B cell (primary cell): ENCODE data around the gene CYP27C1. TPM values are rescaled to one million over a fixed set of nuclear protein-coding genes. Genes with fewer than 3 reads are reported as not detected.
"Not testable (repeated sequence)": the region's sequence is repeated elsewhere in the genome, so short reads cannot be mapped to it uniquely, and the experiment has no call there.

Experiments used
- ATAC-seq: fragments of 200-7000 bp; cut with Tn5 transposase; one replicate; pipeline ENCODE4 v1.10.0; 2021; ENCODE audit warnings: low read depth, mild to moderate bottlenecking, moderate number of reproducible peaks, moderate library complexity
- CTCF ChIA-PET: fragments of 350-600 bp; sonication (Branson Sonifier 250); formaldehyde crosslinking; loops from one replicate; lab custom pipeline; 2021; ENCODE audit warnings: antibody characterized with exemption, inconsistent platforms; lab: Charles Lee
- POLR2A ChIA-PET: fragments of 350-600 bp; sonication (Branson Sonifier 250); formaldehyde crosslinking; loops from one replicate; lab custom pipeline; 2021; ENCODE audit warnings: antibody characterized with exemption; lab: Charles Lee
- DNase-seq: peaks from one replicate; pipeline ENCODE4 v3.0.0; 2013
- H2AFZ ChIP-seq: 2 replicates; pipeline ENCODE4 v1.6.1; 2012; ENCODE audit warnings: mild to moderate bottlenecking, low read depth, low read length; ENCODE audit not compliant: insufficient read depth, poor library complexity, severe bottlenecking
- H3K27ac ChIP-seq, 2 donors: 1 replicate in 1 of 2; 2 replicates in 1 of 2; pipeline ENCODE4 v1.5.1; 2012 to 2013; ENCODE audit warnings: low read length in 2 of 2, mild to moderate bottlenecking in 2 of 2, moderate library complexity in 1 of 2
- H3K27me3 ChIP-seq, 4 experiments: fragments of 200-600 bp in 1 of 4; sonication (generic) in 1 of 4; replicated peaks in 1 of 4; 1 replicate in 2 of 4; 2 replicates in 2 of 4; pipeline versions ENCODE4 v1.6.1 to v1.7.0; 2013 to 2016; ENCODE audit warnings: low read length in 3 of 4, mild to moderate bottlenecking in 2 of 4, mixed read lengths in 1 of 4, moderate library complexity in 1 of 4; ENCODE audit not compliant: insufficient read depth in 4 of 4, control insufficient read depth in 3 of 4; ENCODE audit errors: control extremely low read depth in 1 of 4
- H3K36me3 ChIP-seq, 2 experiments: replicated peaks in 1 of 2; 1 replicate in 1 of 2; 2 replicates in 1 of 2; pipeline versions ENCODE4 v1.6.1 to v1.7.1; 2013; ENCODE audit warnings: low read length in 1 of 2; ENCODE audit not compliant: insufficient read depth in 2 of 2, control insufficient read depth in 1 of 2; ENCODE audit errors: control extremely low read depth in 1 of 2, extremely low read depth in 1 of 2
- H3K4me1 ChIP-seq, 2 donors: fragments of 200-600 bp in 1 of 2; sonication (generic) in 1 of 2; 1 replicate in 1 of 2; 2 replicates in 1 of 2; pipeline versions ENCODE4 v1.5.1 to v1.6.1; 2013 to 2017; ENCODE audit warnings: low read length in 2 of 2; ENCODE audit not compliant: control insufficient read depth in 2 of 2, insufficient read depth in 2 of 2
- H3K4me2 ChIP-seq: replicated peaks from 2 replicates; pipeline ENCODE3; 2012; ENCODE audit warnings: mild to moderate bottlenecking, low read depth, low read length; ENCODE audit not compliant: poor library complexity, severe bottlenecking
- H3K4me3 ChIP-seq, 5 experiments: fragments of 200-600 bp in 1 of 5; sonication (generic) in 1 of 5; 1 replicate in 3 of 5; 2 replicates in 2 of 5; pipeline versions ENCODE4 v1.5.1 to v1.7.0; 2011 to 2016; ENCODE audit warnings: low read length in 4 of 5, mild to moderate bottlenecking in 4 of 5, low read depth in 2 of 5, control low read depth in 1 of 5, moderate library complexity in 1 of 5; ENCODE audit not compliant: insufficient read depth in 1 of 5; ENCODE audit errors: control extremely low read depth in 1 of 5, extremely low read depth in 1 of 5
- H3K79me2 ChIP-seq: fragments of 200-600 bp; sonication (generic); one replicate; pipeline ENCODE4 v1.6.0; 2016; ENCODE audit warnings: low read length; ENCODE audit not compliant: control insufficient read depth, insufficient read depth
- H3K9ac ChIP-seq: fragments of 200-600 bp; sonication (generic); 2 replicates; pipeline ENCODE4 v1.6.1; 2017; ENCODE audit warnings: mild to moderate bottlenecking, low read length, moderate library complexity
- H3K9me3 ChIP-seq, 3 donors: one replicate each; pipeline versions ENCODE4 v1.6.1 to v1.7.1; 2013; ENCODE audit warnings: low read length in 2 of 3; ENCODE audit not compliant: control insufficient read depth in 2 of 3, insufficient read depth in 1 of 3; ENCODE audit errors: control extremely low read depth in 1 of 3
- H4K20me1 ChIP-seq: 2 replicates; pipeline ENCODE4 v1.6.0; 2012; ENCODE audit warnings: mild to moderate bottlenecking, low read length; ENCODE audit not compliant: insufficient read depth, control insufficient read depth, poor library complexity, severe bottlenecking
- H3K27ac Mint-ChIP-seq: one replicate; pipeline ENCODE4 v1.8.0; 2021; ENCODE audit warnings: mixed read lengths
- H3K27me3 Mint-ChIP-seq: one replicate; pipeline ENCODE4 v1.8.0; 2021; ENCODE audit warnings: mixed read lengths
- H3K4me1 Mint-ChIP-seq: one replicate; pipeline ENCODE4 v1.8.0; 2021; ENCODE audit warnings: mixed read lengths
- H3K4me3 Mint-ChIP-seq: one replicate; pipeline ENCODE4 v1.8.0; 2021; ENCODE audit warnings: mixed read lengths
- H3K9me3 Mint-ChIP-seq: one replicate; pipeline ENCODE4 v1.8.0; 2022; ENCODE audit warnings: mixed read lengths; ENCODE audit not compliant: insufficient read depth
- EZH2 ChIP-seq: IDR thresholded peaks from 2 replicates; pipeline ENCODE4 v1.6.1; 2012; ENCODE audit warnings: borderline replicate concordance, low read depth, mild to moderate bottlenecking, moderate library complexity, low read length; ENCODE audit not compliant: insufficient read depth, poor library complexity, severe bottlenecking
- WGBS: methylation state at CpG from one replicate; pipeline ENCODE4 v1.1.5; 2013; ENCODE audit warnings: missing lambda C conversion rate; ENCODE audit not compliant: insufficient coverage; 5-methylcytosine and 5-hydroxymethylcytosine counted together
- intact Hi-C: fragments of 100-400 bp; cut with micrococcal nuclease; formaldehyde crosslinking; loops from one replicate; pipeline ENCODE4 v1.10.0; 2022
- polyA plus RNA-seq: library from polyadenylated mRNA; depleted of rRNA; stranded (reverse); fragments of >200 nt; gene quantifications from 2 replicates; pipeline ENCODE4 v1.2.3, GENCODE V29; 2012
- total RNA-seq, 2 donors: library from RNA; stranded (reverse); fragments of 120-200 nt in 1 of 2; gene quantifications; 1 replicate in 1 of 2; 2 replicates in 1 of 2; pipeline versions ENCODE4 v1.2.3 to v1.2.4, GENCODE V29; 2013 to 2022

CYP27C1 gene
- total and polyA plus RNA-seq, 2 donors (not counting 1 experiment from before 2014, with no cell fraction given): not detected

GRCh38 chr2:127216095-127216494, 4.0 kb downstream of the CYP27C1 start:
- no peak for ATAC-seq
- Histone ChIP-seq H3K9me3 (peaks cover 0 to 19% (median 3%) of the 10 kb centered on the region in 3 donors), H3K36me3 (no peaks in the 10 kb centered on the region), H3K9ac (no peak overlapping the region), H3K4me1 (peaks cover 24 to 26% of the 10 kb centered on the region in 2 donors), H3K27me3 (peaks cover 0 to 40% (median 26%) of the 10 kb centered on the region in 4 experiments), H4K20me1 (no peaks in the 10 kb centered on the region), H3K4me2 (no peak overlapping the region), H2AFZ (no peak overlapping the region), H3K4me3 (no peak overlapping the region), H3K27ac (no peak overlapping the region), H3K79me2 (no peaks in the 10 kb centered on the region)
- no peak overlapping the region for H3K4me3 Mint-ChIP-seq
- POLR2A ChIA-PET: no interaction called here
- TF ChIP-seq EZH2: no peak
- peaks cover 2% of the 10 kb centered on the region for H3K9me3 Mint-ChIP-seq
- CTCF ChIA-PET: no interaction called here
- peaks cover 61% of the 10 kb centered on the region for H3K27me3 Mint-ChIP-seq
- intact Hi-C loops: no loop called here
- WGBS: no CpG with 5 or more reads among the region's 2 CpGs
- no peak for DNase-seq
- peaks cover 17% of the 10 kb centered on the region for H3K4me1 Mint-ChIP-seq
- no peak overlapping the region for H3K27ac Mint-ChIP-seq

GRCh38 chr2:127214201-127214600, 5.9 kb downstream of the CYP27C1 start:
- H3K4me2 ChIP-seq, H3K9ac ChIP-seq, DNase-seq, intact Hi-C loops, ATAC-seq, H4K20me1 ChIP-seq, POLR2A ChIA-PET, H3K36me3 ChIP-seq, H3K4me3 ChIP-seq, H2AFZ ChIP-seq, H3K79me2 ChIP-seq, H3K9me3 Mint-ChIP-seq, H3K27ac Mint-ChIP-seq, CTCF ChIA-PET, H3K4me1 Mint-ChIP-seq, H3K4me3 Mint-ChIP-seq, H3K27ac ChIP-seq: not testable (repeated sequence)
- Histone ChIP-seq H3K4me1 (peaks cover 9 to 11% of the 10 kb centered on the region in 2 donors), H3K27me3 (peaks cover 0 to 26% (median 18%) of the 10 kb centered on the region in 4 experiments), H3K9me3 (peaks cover 0 to 15% (median 3%) of the 10 kb centered on the region in 3 donors)
- H3K27me3 Mint-ChIP-seq: peaks cover 65% of the 10 kb centered on the region
- no CpG with 5 or more reads among the region's 2 CpGs for WGBS
